HG03103 (cell line): Measurements from ENCODE around the gene ADIG.
"Not testable (repeated sequence)": the region's sequence is repeated elsewhere in the genome, so short reads cannot be mapped to it uniquely, and the experiment has no call there.

Source experiments
- ATAC-seq: cut with Tn5 transposase; IDR thresholded peaks from one replicate; pipeline ENCODE4 v1.9.1; 2021; ENCODE audit warnings: low read depth; ENCODE audit not compliant: unreplicated experiment

The ADIG gene

GRCh38 chr20:38569747-38570525, 11.1 kb upstream of the ADIG start:
- ATAC-seq = no peak

GRCh38 chr20:38573413-38573812, 7.6 kb upstream of the ADIG start:
- no peak for ATAC-seq

- ATAC-seq = no peak
Measured at GRCh38 chr20:38579219-38579910, 1.6 kb upstream of the ADIG start.

GRCh38 chr20:38579921-38580320, 1.1 kb upstream of the ADIG start:
- no peak for ATAC-seq

- no peak for ATAC-seq
Measured at GRCh38 chr20:38581830-38582358, 897 bp downstream of the ADIG start.

GRCh38 chr20:38583306-38583705, 2.3 kb downstream of the ADIG start:
- ATAC-seq = no peak

- ATAC-seq = no peak
Measured at GRCh38 chr20:38584099-38584763, 3.2 kb downstream of the ADIG start.

GRCh38 chr20:38585404-38586180, 4.6 kb downstream of the ADIG start:
- no peak for ATAC-seq

- ATAC-seq = no peak
Measured at GRCh38 chr20:38586181-38586525, 5.2 kb downstream of the ADIG start.

GRCh38 chr20:38588303-38588702, 7.3 kb downstream of the ADIG start:
- no peak for ATAC-seq

- no peak for ATAC-seq
Measured at GRCh38 chr20:38589351-38589750, 8.4 kb downstream of the ADIG start.

- no peak for ATAC-seq
Measured at GRCh38 chr20:38589967-38590675, 9.1 kb downstream of the ADIG start.

GRCh38 chr20:38590676-38591473, 9.9 kb downstream of the ADIG start:
- no peak for ATAC-seq

- no peak for ATAC-seq
Measured at GRCh38 chr20:38591474-38592410, 10.7 kb downstream of the ADIG start.

GRCh38 chr20:38592411-38592790, 11.4 kb downstream of the ADIG start:
- not testable (repeated sequence) for ATAC-seq

GRCh38 chr20:38594281-38594680, 13.3 kb downstream of the ADIG start:
- ATAC-seq = not testable (repeated sequence)

GRCh38 chr20:38595886-38596285, 14.9 kb downstream of the ADIG start:
- ATAC-seq = not testable (repeated sequence)

GRCh38 chr20:38599410-38599882, 18.4 kb downstream of the ADIG start:
- no peak for ATAC-seq
